Mucosa of descending colon (tissue), 3 donors: Measurements from ENCODE around the gene IGFBP2. TPM values are rescaled to one million over a fixed set of nuclear protein-coding genes. Genes with fewer than 3 reads are reported as not detected.

Experiments used
- ATAC-seq: fragments of 200-7000 bp; cut with Tn5 transposase; one replicate; pipeline ENCODE4 v1.9.1; 2020; ENCODE audit warnings: mild to moderate bottlenecking, moderate library complexity
- DNase-seq, 3 donors: peaks; one replicate each; pipeline ENCODE4 v3.0.0-alpha.2; 2020
- H3K36me3 ChIP-seq: fragments of 200-600 bp; one replicate; pipeline ENCODE4 v1.8.0; 2021; ENCODE audit warnings: low read depth, mild to moderate bottlenecking
- H3K4me1 ChIP-seq: fragments of 200-600 bp; one replicate; pipeline ENCODE4 v1.8.0; 2021; ENCODE audit warnings: low read depth, mild to moderate bottlenecking
- H3K4me3 ChIP-seq: fragments of 200-600 bp; one replicate; pipeline ENCODE4 v1.8.0; 2021; ENCODE audit warnings: mild to moderate bottlenecking
- H3K9me3 ChIP-seq: fragments of 200-600 bp; one replicate; pipeline ENCODE4 v1.8.0; 2021; ENCODE audit warnings: mild to moderate bottlenecking
- intact Hi-C, 2 donors: fragments of 100-400 bp; cut with DNase I in 1 of 2; cut with micrococcal nuclease in 1 of 2; formaldehyde crosslinking; loops; one replicate each; pipeline versions ENCODE4 v1.11.0 to v1.11.1; 2022; cut with DNase I, micrococcal nuclease
- total RNA-seq, 3 donors: library from RNA; stranded (reverse); fragmentation: NEBNext Ultra II Directional in 2 of 3; extraction: Animal tissue kit (Norgen Biotek cat#: 25700) in 2 of 3; gene quantifications; one replicate each; pipeline versions ENCODE4 v1.2.1 to v1.2.4, GENCODE V29; 2021 to 2023
- TF ChIP-seq, protein P1 (sequence below): fragments of 200-600 bp; IDR thresholded peaks from one replicate; pipeline ENCODE4 v1.8.0; 2022; ENCODE audit warnings: antibody characterized with exemption, mild to moderate bottlenecking
- donor health status: DM: no; HTN: no; CAD: no; lungs with moderate emphysema.
- donor health status: DM: no; HTN: no; CAD: no.
- donor health status: DM: no; HTN: yes; CAD: no.

Gene IGFBP2
- total RNA-seq, 3 donors from 2014 or later = 26.7 to 62.1 (median 57.2) TPM

DNA sequence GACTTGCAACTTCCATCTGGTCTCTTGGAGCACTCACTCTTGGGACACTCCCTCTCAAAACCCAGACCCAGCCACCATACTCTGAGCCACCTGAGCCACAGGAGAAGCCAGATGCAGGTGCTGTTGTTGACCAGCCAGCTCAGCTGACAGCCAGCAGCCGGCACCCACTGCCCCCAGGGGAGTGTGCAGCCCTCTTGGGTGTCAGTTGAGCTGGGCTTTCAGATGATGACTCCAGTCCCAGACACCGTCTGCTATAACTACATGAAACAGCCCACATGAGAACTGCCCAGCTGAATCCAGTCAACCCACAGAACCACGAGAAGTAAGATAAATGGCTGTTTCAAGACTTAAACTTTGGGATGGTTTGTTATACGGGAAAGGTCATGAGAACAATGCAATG is 10.7 kb upstream of the IGFBP2 start:
- Histone ChIP-seq H3K36me3 (no peaks in the 10 kb centered on the region), H3K4me1 (no peaks in the 10 kb centered on the region), H3K4me3 (no peak overlapping the region), H3K9me3 (no peaks in the 10 kb centered on the region)
- intact Hi-C loops = no loop called here
- TF ChIP-seq, protein P1, sequence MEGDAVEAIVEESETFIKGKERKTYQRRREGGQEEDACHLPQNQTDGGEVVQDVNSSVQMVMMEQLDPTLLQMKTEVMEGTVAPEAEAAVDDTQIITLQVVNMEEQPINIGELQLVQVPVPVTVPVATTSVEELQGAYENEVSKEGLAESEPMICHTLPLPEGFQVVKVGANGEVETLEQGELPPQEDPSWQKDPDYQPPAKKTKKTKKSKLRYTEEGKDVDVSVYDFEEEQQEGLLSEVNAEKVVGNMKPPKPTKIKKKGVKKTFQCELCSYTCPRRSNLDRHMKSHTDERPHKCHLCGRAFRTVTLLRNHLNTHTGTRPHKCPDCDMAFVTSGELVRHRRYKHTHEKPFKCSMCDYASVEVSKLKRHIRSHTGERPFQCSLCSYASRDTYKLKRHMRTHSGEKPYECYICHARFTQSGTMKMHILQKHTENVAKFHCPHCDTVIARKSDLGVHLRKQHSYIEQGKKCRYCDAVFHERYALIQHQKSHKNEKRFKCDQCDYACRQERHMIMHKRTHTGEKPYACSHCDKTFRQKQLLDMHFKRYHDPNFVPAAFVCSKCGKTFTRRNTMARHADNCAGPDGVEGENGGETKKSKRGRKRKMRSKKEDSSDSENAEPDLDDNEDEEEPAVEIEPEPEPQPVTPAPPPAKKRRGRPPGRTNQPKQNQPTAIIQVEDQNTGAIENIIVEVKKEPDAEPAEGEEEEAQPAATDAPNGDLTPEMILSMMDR = no peak
- DNase-seq = no peak
- ATAC-seq = no peak

DNA sequence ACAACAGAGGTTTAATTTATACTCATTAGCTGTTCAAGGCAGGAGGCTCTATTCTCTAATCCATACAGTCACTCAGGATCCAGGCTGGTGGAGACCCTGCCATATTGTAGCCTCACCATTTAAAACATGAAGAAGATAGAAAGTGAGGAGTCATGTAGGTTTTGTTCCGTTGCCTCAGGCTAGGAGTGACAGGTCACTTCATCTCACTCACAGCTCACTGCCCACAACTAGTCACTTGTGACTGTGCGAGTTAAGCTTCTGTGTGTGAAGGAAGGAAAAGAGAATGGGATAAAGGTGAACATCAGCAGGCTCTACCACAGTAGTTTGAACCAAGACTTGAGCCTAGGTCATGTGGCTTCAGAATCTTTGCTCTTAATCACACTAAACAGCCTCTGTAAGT is 9.0 kb upstream of the IGFBP2 start:
- no peaks in the 10 kb centered on the region for H3K4me1 ChIP-seq

DNA sequence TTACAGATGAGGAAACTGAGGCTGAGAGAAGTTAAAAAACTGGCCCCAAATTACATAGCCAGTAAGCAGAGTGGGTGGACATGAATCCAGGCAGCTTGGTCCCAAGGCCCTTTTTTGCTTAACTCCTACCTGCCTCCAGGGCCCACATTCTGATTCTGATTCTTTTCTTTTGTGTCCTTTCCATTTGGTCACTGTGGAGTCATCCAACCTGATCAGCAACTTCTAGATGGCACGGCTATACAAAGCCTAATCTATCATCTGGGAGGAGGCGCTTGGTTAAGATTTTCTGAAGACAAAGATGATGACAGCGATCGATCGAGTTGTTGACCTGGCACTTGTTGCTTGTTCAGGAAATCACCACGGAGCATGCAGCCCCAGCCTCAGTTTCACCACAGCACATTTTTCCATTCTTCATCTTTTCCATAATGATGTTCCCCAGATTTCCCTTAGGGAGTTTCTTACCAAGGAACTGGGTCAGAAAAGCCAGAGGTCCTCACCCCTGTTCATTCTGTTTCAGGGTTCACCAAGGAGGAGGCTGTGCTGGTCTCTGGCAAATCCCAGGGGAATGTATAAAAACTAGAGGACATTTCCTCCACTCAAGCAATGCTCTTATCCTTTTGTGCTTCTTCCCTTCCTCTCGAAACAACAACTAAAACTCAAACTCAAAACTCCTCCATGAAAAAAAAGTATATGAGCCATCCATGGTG is 6.9 kb upstream of the IGFBP2 start:
- intact Hi-C loops = no loop called here
- no peak for DNase-seq
- Histone ChIP-seq H3K4me1 (no peaks in the 10 kb centered on the region), H3K36me3 (no peaks in the 10 kb centered on the region), H3K9me3 (no peaks in the 10 kb centered on the region), H3K4me3 (no peak overlapping the region)
- no peak for ATAC-seq
- TF ChIP-seq, protein P1 = no peak

More for the DNA sequence above, 9.0 kb upstream of the IGFBP2 start:
- intact Hi-C loops = no loop called here
- Histone ChIP-seq H3K9me3 (no peaks in the 10 kb centered on the region), H3K4me3 (no peak overlapping the region), H3K36me3 (no peaks in the 10 kb centered on the region)
- DNase-seq (no peak), ATAC-seq (no peak)
- TF ChIP-seq, protein P1 = no peak

DNA sequence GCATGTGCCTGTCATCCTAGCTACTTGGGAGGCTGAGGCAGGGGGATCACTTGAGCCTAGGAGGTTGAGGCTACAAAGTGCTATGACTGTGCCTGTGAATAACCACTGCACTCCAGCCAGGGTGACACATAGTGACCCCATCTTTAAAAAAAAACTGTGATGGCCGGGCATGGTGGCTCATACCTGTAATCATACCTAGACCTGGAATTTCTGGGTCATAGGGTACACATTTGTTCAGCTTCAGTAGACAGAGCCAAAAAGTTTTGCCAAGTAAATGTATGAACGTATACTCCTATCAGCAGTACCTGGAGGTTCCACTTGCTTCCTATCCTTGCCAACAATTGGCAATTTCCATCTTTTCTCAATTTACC is 6.4 kb upstream of the IGFBP2 start:
- intact Hi-C loops = no loop called here
- H3K36me3 ChIP-seq = no peaks in the 10 kb centered on the region
- TF ChIP-seq, protein P1 = no peak
- no peaks in the 10 kb centered on the region for H3K4me1 ChIP-seq
- H3K4me3 ChIP-seq = no peak overlapping the region
- H3K9me3 ChIP-seq = no peaks in the 10 kb centered on the region
- ATAC-seq (no peak), DNase-seq (no peak)

DNA sequence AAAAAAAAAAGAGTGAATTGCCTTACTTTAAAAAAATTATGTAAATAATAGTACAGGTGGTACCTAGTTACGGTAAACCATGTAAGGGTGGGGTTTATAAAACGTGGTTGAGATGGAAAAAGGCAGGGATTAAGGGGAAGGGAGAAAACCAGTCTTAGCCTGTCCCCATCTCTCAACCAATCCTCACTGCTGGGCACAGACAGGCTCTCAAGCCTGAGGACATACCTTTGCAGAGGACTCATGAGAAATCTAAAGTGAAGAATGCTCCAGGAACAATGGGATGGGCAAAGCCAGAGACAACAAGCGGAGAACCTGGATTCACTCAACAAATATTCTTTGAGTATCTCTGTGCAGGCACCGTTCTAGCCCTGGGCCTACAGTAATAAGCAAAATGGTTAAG is 3.4 kb upstream of the IGFBP2 start:
- ATAC-seq = no peak
- TF ChIP-seq, protein P1 = no peak
- Histone ChIP-seq H3K4me3 (no peak overlapping the region), H3K9me3 (no peaks in the 10 kb centered on the region), H3K4me1 (no peaks in the 10 kb centered on the region), H3K36me3 (no peaks in the 10 kb centered on the region)
- DNase-seq = no peak
- intact Hi-C loops = no loop called here
